Neural progenitor cell (in vitro differentiated cells): ENCODE data around the gene TMEM79.

Experiments
- CTCF ChIP-seq: fragments of 200-600 bp; sonication (generic); IDR thresholded peaks from 2 replicates; pipeline ENCODE4 v1.5.1; 2017; ENCODE audit warnings: antibody characterized with exemption, mild to moderate bottlenecking
- EZH2 ChIP-seq: fragments of 200-600 bp; sonication (generic); IDR thresholded peaks from 2 replicates; pipeline ENCODE4 v1.6.1; 2017; ENCODE audit warnings: antibody characterized with exemption, mild to moderate bottlenecking, moderate library complexity

- peak; percentile 43 for TF ChIP-seq CTCF
- TF ChIP-seq EZH2 = no peak
These were observed 52.1 kb downstream of the TMEM79 start for GRCh38 chr1:156336242-156336641.
